VCaP (cell line): ENCODE data around the gene AGBL1.

ENCODE experiments used
- H3K27ac ChIP-seq: fragments of 450-650 bp; 2 replicates; pipeline ENCODE4 v1.5.1; 2017
- TF ChIP-seq, protein P1 (sequence below): fragments of 450-650 bp; conservative IDR thresholded peaks from 2 replicates; pipeline ENCODE4 v1.5.1; 2017; ENCODE audit warnings: mild to moderate bottlenecking, moderate library complexity

AGBL1 gene

DNA sequence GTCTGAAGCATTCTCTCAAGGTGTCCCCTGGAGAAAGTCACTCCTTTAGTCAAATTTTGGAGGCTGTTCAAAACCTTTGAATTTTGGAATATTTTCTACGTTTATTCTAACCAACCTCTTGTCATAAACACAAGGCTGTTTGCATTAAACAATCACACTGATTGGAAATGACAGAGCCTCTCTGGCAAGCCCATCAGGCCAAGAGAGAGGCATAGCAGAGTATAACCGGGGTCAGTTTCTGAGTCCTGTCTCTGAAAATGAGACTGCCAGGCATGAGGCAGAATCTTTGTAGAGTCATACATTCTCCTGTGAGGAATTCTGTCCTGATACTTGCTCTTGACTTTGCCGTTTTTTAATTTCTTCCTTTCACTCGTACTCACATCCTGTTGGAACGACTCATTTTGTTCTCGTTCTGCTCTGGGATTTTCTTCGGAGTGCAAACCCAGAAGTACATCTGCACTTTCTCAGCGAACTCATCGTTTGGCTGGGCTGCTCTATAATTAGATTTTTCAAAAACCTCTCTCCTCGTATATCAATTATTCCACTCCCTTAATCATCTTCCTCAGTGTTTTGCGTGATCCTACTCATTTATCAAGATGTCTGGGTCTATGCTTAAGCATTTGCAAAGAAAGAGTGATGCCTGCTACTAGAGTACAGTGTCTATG is 114.2 kb downstream of the AGBL1 start:
- H3K27ac ChIP-seq = no peak overlapping the region
- TF ChIP-seq, protein P1, sequence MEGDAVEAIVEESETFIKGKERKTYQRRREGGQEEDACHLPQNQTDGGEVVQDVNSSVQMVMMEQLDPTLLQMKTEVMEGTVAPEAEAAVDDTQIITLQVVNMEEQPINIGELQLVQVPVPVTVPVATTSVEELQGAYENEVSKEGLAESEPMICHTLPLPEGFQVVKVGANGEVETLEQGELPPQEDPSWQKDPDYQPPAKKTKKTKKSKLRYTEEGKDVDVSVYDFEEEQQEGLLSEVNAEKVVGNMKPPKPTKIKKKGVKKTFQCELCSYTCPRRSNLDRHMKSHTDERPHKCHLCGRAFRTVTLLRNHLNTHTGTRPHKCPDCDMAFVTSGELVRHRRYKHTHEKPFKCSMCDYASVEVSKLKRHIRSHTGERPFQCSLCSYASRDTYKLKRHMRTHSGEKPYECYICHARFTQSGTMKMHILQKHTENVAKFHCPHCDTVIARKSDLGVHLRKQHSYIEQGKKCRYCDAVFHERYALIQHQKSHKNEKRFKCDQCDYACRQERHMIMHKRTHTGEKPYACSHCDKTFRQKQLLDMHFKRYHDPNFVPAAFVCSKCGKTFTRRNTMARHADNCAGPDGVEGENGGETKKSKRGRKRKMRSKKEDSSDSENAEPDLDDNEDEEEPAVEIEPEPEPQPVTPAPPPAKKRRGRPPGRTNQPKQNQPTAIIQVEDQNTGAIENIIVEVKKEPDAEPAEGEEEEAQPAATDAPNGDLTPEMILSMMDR = no peak

GRCh38 chr15:86197770-86198169 is 118.1 kb downstream of the AGBL1 start:
- H3K27ac ChIP-seq = no peak overlapping the region
- TF ChIP-seq, protein P1 = no peak

DNA sequence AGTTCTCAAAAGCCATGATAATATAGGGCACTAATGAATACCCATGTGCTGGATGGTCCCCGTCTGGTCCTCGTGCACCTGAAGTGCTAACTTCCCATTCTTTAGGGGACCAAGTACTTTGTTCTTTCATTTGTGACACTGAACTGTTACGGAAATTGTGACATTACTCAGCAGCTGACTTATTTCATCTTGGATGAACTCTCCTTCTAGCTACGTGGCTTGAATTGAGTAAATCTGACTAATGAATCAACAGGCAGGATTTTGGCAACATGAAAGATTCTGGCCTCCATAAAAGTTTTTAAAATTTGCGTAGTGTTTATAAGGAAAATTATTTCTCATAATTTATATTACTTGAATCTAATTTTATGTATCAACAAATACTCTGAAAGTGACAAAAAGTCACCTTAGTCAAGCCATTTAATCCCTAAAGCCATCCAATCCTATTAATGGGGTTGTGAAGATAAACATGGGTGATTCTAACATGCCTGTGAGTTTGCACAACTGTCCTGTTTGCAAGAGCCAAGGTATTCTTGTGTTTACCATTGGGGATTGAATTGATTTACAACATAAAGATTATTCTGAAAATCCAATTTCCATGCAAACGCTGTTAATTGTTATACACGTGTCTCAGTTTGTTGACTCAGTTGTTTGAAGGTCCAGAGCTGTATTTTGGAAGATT is 119.9 kb downstream of the AGBL1 start:
- TF ChIP-seq, protein P1 = no peak

DNA sequence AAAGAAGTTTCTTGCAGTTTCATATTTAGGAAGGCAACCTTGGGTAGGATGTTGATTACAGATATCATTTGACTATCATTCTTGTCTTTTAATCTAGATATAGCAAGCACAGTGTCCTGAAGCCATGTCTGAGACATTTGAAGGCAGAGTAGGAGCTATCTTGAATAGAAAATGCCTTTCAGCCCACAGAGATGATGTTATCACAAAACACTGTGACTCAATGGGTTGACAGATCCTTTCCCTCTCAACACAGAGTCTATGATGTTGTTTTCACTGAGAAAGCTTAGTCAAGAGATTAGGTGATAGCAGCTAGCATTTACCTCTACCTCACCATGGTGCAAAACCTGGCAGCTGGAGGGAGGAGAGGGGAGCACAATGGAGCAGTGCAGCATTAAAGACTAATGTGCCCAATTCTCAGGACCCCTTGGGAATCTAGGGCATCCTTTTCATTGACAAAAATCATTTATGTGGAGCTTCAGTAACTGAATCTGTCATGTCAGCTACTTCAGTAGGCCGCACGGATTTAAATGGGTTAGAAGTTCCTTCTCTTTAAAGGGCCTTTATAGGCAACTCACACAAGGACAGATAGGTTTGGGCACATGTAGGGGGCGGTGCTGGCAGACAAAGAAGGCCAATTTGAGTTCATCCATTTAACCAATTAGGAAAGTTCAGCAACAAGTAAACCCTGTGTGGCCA is 121.8 kb downstream of the AGBL1 start:
- TF ChIP-seq, protein P1 = no peak
- no peak overlapping the region for H3K27ac ChIP-seq

More for the DNA sequence above, 119.9 kb downstream of the AGBL1 start:
- H3K27ac ChIP-seq = no peak overlapping the region

DNA sequence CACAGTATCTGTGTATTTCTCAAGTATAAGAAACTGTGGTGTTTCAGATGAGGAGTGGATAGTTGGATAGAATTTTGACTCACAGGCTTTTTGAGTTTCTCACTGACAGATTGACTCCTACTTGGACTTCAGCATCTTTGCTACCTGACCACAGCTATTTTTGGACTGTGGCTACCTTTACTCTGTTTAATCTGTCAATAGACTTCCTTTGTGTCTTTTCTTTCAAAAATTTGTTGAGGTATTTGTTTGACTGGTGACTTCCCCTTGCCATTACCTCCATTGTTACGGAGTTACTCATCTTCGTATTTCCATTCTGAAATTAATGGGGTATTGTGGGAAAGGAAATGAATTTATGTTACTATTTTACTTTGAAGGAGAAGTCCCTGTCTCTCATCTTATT is 123.8 kb downstream of the AGBL1 start:
- TF ChIP-seq, protein P1 = no peak
- no peak overlapping the region for H3K27ac ChIP-seq

GRCh38 chr15:86205096-86205495 is 125.4 kb downstream of the AGBL1 start:
- TF ChIP-seq, protein P1 = no peak
- H3K27ac ChIP-seq = no peak overlapping the region

DNA sequence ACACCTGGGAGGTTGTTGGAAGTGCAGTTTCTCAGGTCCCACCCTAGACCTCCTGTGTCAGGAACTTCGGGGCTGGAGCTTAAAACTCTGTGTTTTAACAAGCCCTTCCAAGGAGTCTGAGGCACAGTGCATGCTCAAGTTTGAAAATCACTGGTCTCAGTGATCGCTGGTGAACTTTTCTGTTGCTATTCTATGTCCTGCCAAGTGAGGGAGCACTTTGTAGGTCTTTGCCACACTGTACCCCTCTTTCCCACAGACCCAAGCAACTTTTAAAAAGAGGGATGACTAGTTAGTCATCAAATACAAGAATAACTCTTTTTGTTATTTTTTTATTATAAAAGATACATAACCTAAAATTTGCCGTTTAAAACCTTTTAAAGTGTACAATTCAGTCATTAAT is 133.7 kb downstream of the AGBL1 start:
- TF ChIP-seq, protein P1 = no peak; the same call in 1 of the 2 replicates

More for the DNA sequence above, 133.7 kb downstream of the AGBL1 start:
- H3K27ac ChIP-seq = no peak overlapping the region
